ENCODE data around the gene KIR3DL3. TPM values are rescaled to one million over a fixed set of nuclear protein-coding genes. Genes with fewer than 3 reads are reported as not detected.
"Not testable (repeated sequence)": the region's sequence is repeated elsewhere in the genome, so short reads cannot be mapped to it uniquely, and the experiment has no call there.

Gene KIR3DL3
- total RNA-seq, 1 donor from 2014 or later = not detected

DNA sequence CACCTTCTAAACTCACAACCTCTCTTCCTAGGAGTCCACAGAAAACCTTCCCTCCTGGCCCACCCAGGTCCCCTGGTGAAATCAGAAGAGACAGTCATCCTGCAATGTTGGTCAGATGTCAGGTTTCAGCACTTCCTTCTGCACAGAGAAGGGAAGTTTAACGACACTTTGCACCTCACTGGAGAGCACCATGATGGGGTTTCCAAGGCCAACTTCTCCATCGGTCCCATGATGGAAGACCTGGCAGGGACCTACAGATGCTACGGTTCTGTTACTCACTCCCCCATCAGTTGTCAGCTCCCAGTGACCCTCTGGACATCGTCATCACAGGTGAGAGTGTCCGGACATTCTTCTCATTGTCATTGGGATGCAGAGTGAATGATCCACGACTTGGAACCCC is 34.3 kb downstream of the KIR3DL3 start:
- H3K4me1 Mint-ChIP-seq (ENCODE audit: low read depth) = not testable (repeated sequence)

GRCh38 chr19:54764219-54764618 is 40.0 kb downstream of the KIR3DL3 start:
- H3K4me3 Mint-ChIP-seq (ENCODE audit: unreplicated experiment); H3K27ac Mint-ChIP-seq (ENCODE audit: unreplicated experiment); H3K4me1 Mint-ChIP-seq (ENCODE audit: low read depth); DNase-seq (ENCODE audit: low spot score); H3K36me3 Mint-ChIP-seq (ENCODE audit: low read depth); H3K27me3 Mint-ChIP-seq (ENCODE audit: low read depth): not testable (repeated sequence)
- peaks cover 58% of the 10 kb centered on the region for H3K9me3 Mint-ChIP-seq (ENCODE audit: low read depth)

More for the DNA sequence above, 34.3 kb downstream of the KIR3DL3 start:
- not testable (repeated sequence) for H3K4me3 Mint-ChIP-seq (ENCODE audit: unreplicated experiment); H3K27me3 Mint-ChIP-seq (ENCODE audit: low read depth); H3K36me3 Mint-ChIP-seq (ENCODE audit: low read depth); DNase-seq (ENCODE audit: low spot score); H3K27ac Mint-ChIP-seq (ENCODE audit: unreplicated experiment)
- H3K9me3 Mint-ChIP-seq (ENCODE audit: low read depth) = peaks cover 48% of the 10 kb centered on the region

DNA sequence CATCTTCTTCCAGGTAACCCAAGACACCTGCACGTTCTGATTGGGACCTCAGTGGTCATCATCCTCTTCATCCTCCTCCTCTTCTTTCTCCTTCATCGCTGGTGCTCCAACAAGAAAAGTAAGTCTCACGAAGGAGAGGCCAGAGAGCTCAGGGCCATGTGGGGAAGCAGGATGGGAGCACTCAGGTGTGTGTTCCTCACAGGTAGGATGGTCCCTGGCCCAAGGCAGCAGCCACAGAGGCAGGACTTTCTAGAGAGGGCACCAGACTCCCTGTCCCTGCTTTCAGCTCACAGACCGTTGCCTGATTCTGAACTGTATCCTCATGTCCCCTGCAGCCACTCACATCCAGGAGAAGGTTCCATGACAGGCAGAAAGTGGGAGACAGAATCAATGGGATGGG is 42.2 kb downstream of the KIR3DL3 start:
- peaks cover 58% of the 10 kb centered on the region for H3K9me3 Mint-ChIP-seq (ENCODE audit: low read depth)
- not testable (repeated sequence) for H3K36me3 Mint-ChIP-seq (ENCODE audit: low read depth); H3K4me3 Mint-ChIP-seq (ENCODE audit: unreplicated experiment); H3K27ac Mint-ChIP-seq (ENCODE audit: unreplicated experiment); H3K4me1 Mint-ChIP-seq (ENCODE audit: low read depth); DNase-seq (ENCODE audit: low spot score); H3K27me3 Mint-ChIP-seq (ENCODE audit: low read depth)

- not testable (repeated sequence) for H3K36me3 Mint-ChIP-seq (ENCODE audit: low read depth); H3K4me3 Mint-ChIP-seq (ENCODE audit: unreplicated experiment); H3K27me3 Mint-ChIP-seq (ENCODE audit: low read depth); DNase-seq (ENCODE audit: low spot score); H3K27ac Mint-ChIP-seq (ENCODE audit: unreplicated experiment); H3K4me1 Mint-ChIP-seq (ENCODE audit: low read depth)
- peaks cover 67% of the 10 kb centered on the region for H3K9me3 Mint-ChIP-seq (ENCODE audit: low read depth)
These were observed 45.4 kb downstream of the KIR3DL3 start, which contains the start of gene KIR2DL1 for GRCh38 chr19:54769646-54770045. Gene KIR2DL1, plus strand, starts transcription at chr19:54769793. Its CDS starts 58 bp downstream, at chr19:54769851.

DNA sequence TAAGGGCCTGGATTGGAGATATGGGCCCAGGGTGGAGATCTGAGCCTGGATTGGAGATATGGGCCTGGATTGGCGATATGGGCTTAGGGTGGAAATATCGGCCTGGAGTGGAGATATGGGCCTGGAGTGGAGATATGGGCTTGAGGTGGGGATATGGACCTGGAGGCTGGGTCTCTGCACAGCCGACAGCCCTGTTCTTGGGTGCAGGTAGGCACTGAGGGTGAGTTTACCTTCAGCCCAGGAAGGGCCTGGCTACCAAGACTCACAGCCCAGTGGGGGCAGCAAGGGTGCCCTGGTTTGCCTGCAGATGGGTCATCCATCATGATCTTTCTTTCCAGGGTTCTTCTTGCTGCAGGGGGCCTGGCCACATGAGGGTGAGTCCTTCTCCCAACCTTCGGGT is 46.3 kb downstream of the KIR3DL3 start:
- H3K27ac Mint-ChIP-seq (ENCODE audit: unreplicated experiment); H3K36me3 Mint-ChIP-seq (ENCODE audit: low read depth); H3K27me3 Mint-ChIP-seq (ENCODE audit: low read depth); H3K4me1 Mint-ChIP-seq (ENCODE audit: low read depth); H3K4me3 Mint-ChIP-seq (ENCODE audit: unreplicated experiment); DNase-seq (ENCODE audit: low spot score): not testable (repeated sequence)
- H3K9me3 Mint-ChIP-seq (ENCODE audit: low read depth) = peaks cover 66% of the 10 kb centered on the region

- DNase-seq (ENCODE audit: low spot score); H3K27ac Mint-ChIP-seq (ENCODE audit: unreplicated experiment); H3K36me3 Mint-ChIP-seq (ENCODE audit: low read depth); H3K4me1 Mint-ChIP-seq (ENCODE audit: low read depth); H3K4me3 Mint-ChIP-seq (ENCODE audit: unreplicated experiment); H3K27me3 Mint-ChIP-seq (ENCODE audit: low read depth): not testable (repeated sequence)
- H3K9me3 Mint-ChIP-seq (ENCODE audit: low read depth) = peaks cover 66% of the 10 kb centered on the region
These were observed 47.0 kb downstream of the KIR3DL3 start for GRCh38 chr19:54771018-54771960.

DNA sequence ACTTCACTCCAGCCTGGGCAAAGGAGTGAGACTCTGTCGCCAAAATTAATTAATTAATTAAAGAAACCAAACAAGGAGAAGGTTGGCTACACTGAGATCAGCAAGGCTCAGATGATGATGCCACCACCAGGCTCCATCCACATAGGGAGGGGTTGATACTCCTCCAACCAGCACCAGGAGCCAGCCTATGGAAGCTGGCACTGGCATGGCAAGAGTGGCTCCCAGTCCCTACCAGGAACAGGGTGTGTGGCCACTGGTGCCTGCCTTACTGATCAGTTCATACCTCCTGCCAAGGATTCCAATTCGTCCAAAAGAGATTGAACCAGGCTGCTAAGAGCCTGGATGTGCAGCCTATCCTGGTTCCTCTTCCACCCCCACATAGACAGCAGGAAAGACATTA is 48.4 kb downstream of the KIR3DL3 start:
- not testable (repeated sequence) for DNase-seq (ENCODE audit: low spot score); H3K4me1 Mint-ChIP-seq (ENCODE audit: low read depth); H3K27ac Mint-ChIP-seq (ENCODE audit: unreplicated experiment); H3K36me3 Mint-ChIP-seq (ENCODE audit: low read depth); H3K27me3 Mint-ChIP-seq (ENCODE audit: low read depth); H3K4me3 Mint-ChIP-seq (ENCODE audit: unreplicated experiment)
- H3K9me3 Mint-ChIP-seq (ENCODE audit: low read depth) = peaks cover 61% of the 10 kb centered on the region

- not testable (repeated sequence) for H3K4me1 Mint-ChIP-seq (ENCODE audit: low read depth); DNase-seq (ENCODE audit: low spot score); H3K4me3 Mint-ChIP-seq (ENCODE audit: unreplicated experiment); H3K27me3 Mint-ChIP-seq (ENCODE audit: low read depth); H3K36me3 Mint-ChIP-seq (ENCODE audit: low read depth); H3K27ac Mint-ChIP-seq (ENCODE audit: unreplicated experiment)
- peaks cover 58% of the 10 kb centered on the region for H3K9me3 Mint-ChIP-seq (ENCODE audit: low read depth)
These were observed 51.0 kb downstream of the KIR3DL3 start for GRCh38 chr19:54775095-54775815.

DNA sequence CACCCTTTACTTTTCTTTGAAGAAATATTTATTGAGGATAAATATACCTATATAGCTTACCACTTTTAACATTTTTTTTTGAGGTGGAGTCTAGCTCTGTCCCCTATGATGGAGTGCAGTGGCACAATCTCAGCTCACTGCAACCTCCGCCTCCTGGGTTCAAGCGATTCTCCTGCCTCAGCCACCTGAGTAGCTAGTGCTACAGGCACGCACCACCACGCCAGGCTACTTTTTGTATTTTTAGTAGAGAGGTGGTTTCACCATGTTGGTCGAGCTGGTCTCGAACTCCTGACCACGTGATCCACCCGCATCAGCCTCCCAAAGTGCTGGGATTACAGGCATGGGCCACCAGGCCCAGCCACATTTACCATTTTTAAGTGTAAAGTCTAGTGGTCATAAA is 51.6 kb downstream of the KIR3DL3 start:
- not testable (repeated sequence) for H3K4me1 Mint-ChIP-seq (ENCODE audit: low read depth); H3K36me3 Mint-ChIP-seq (ENCODE audit: low read depth); H3K27ac Mint-ChIP-seq (ENCODE audit: unreplicated experiment); DNase-seq (ENCODE audit: low spot score); H3K27me3 Mint-ChIP-seq (ENCODE audit: low read depth); H3K4me3 Mint-ChIP-seq (ENCODE audit: unreplicated experiment)
- H3K9me3 Mint-ChIP-seq (ENCODE audit: low read depth) = peaks cover 57% of the 10 kb centered on the region

GRCh38 chr19:54777851-54778250 is 53.6 kb downstream of the KIR3DL3 start:
- peaks cover 65% of the 10 kb centered on the region for H3K9me3 Mint-ChIP-seq (ENCODE audit: low read depth)
- not testable (repeated sequence) for H3K27ac Mint-ChIP-seq (ENCODE audit: unreplicated experiment); H3K27me3 Mint-ChIP-seq (ENCODE audit: low read depth); H3K36me3 Mint-ChIP-seq (ENCODE audit: low read depth); H3K4me3 Mint-ChIP-seq (ENCODE audit: unreplicated experiment); H3K4me1 Mint-ChIP-seq (ENCODE audit: low read depth); DNase-seq (ENCODE audit: low spot score)

GRCh38 chr19:54778896-54779295 is 54.7 kb downstream of the KIR3DL3 start:
- H3K36me3 Mint-ChIP-seq (ENCODE audit: low read depth); H3K27me3 Mint-ChIP-seq (ENCODE audit: low read depth); H3K27ac Mint-ChIP-seq (ENCODE audit: unreplicated experiment); H3K4me3 Mint-ChIP-seq (ENCODE audit: unreplicated experiment); DNase-seq (ENCODE audit: low spot score); H3K4me1 Mint-ChIP-seq (ENCODE audit: low read depth): not testable (repeated sequence)
- peaks cover 65% of the 10 kb centered on the region for H3K9me3 Mint-ChIP-seq (ENCODE audit: low read depth)

GRCh38 chr19:54782916-54783315 is 58.7 kb downstream of the KIR3DL3 start:
- not testable (repeated sequence) for H3K4me3 Mint-ChIP-seq (ENCODE audit: unreplicated experiment); DNase-seq (ENCODE audit: low spot score); H3K36me3 Mint-ChIP-seq (ENCODE audit: low read depth); H3K27ac Mint-ChIP-seq (ENCODE audit: unreplicated experiment); H3K27me3 Mint-ChIP-seq (ENCODE audit: low read depth); H3K4me1 Mint-ChIP-seq (ENCODE audit: low read depth)
- H3K9me3 Mint-ChIP-seq (ENCODE audit: low read depth) = peaks cover 65% of the 10 kb centered on the region
